Hypothalamus (tissue), 51 donors: ENCODE measurements around the gene SEC14L1.

Experiments
- DNase-seq, 51 donors: peaks; one replicate each; lab custom pipeline; 2025; lab: John Stamatoyannopoulos, UW

Gene SEC14L1

GRCh38 chr17:77210946-77211541 lies 70.3 kb downstream of the SEC14L1 start:
- DNase-seq, result no peak

GRCh38 chr17:77211681-77212080 lies 70.9 kb downstream of the SEC14L1 start:
- DNase-seq, result no peak

GRCh38 chr17:77212081-77212832 lies 71.5 kb downstream of the SEC14L1 start:
- peak in 3 of 51 donors; percentile 19 to 45 (median 37) for DNase-seq

GRCh38 chr17:77212833-77213777 lies 72.3 kb downstream of the SEC14L1 start:
- peak in 1 of 51 donors; percentile 25 for DNase-seq

- no peak for DNase-seq
These were observed 73.0 kb downstream of the SEC14L1 start for GRCh38 chr17:77213778-77214132.

GRCh38 chr17:77214328-77214727 lies 73.6 kb downstream of the SEC14L1 start:
- no peak for DNase-seq

GRCh38 chr17:77214743-77215142 lies 74.0 kb downstream of the SEC14L1 start:
- DNase-seq, result peak in 26 of 51 donors; percentile 11 to 74 (median 39)

GRCh38 chr17:77215281-77215680 lies 74.5 kb downstream of the SEC14L1 start:
- DNase-seq, result peak in 1 of 51 donors; percentile 41

GRCh38 chr17:77216486-77216885 lies 75.7 kb downstream of the SEC14L1 start:
- DNase-seq, result no peak

GRCh38 chr17:77217123-77217522 lies 76.4 kb downstream of the SEC14L1 start:
- DNase-seq, result no peak

- no peak for DNase-seq
These were observed 76.8 kb downstream of the SEC14L1 start for GRCh38 chr17:77217566-77217965.

- no peak for DNase-seq
These were observed 78.1 kb downstream of the SEC14L1 start for GRCh38 chr17:77218902-77219301.

- DNase-seq, result no peak
These were observed 81.6 kb downstream of the SEC14L1 start for GRCh38 chr17:77222356-77222755.

GRCh38 chr17:77223642-77224420 lies 83.1 kb downstream of the SEC14L1 start:
- DNase-seq, result no peak

GRCh38 chr17:77225265-77225664 lies 84.5 kb downstream of the SEC14L1 start:
- DNase-seq, result no peak

- peak in 2 of 51 donors; percentile 16 to 20 for DNase-seq
These were observed 86.9 kb downstream of the SEC14L1 start for GRCh38 chr17:77227461-77228240.

GRCh38 chr17:77228241-77228752 lies 87.5 kb downstream of the SEC14L1 start:
- DNase-seq, result no peak

GRCh38 chr17:77228816-77229215 lies 88.0 kb downstream of the SEC14L1 start:
- DNase-seq, result no peak

- DNase-seq, result no peak
These were observed 89.1 kb downstream of the SEC14L1 start for GRCh38 chr17:77229786-77230435.
